GM23338 (cell line): ENCODE data around the gene PCBP4. TPM values are rescaled to one million over a fixed set of nuclear protein-coding genes. Genes with fewer than 3 reads are reported as not detected.
A peak's percentile ranks its signal among the peaks of the same experiment; 100 is the strongest.

Experiments used
- ATAC-seq: fragments of 200-7000 bp; cut with Tn5 transposase; 3 replicates; pipeline ENCODE4 v1.9.1; 2020
- DNase-seq: peaks from one replicate; pipeline ENCODE4 v3.0.0-alpha.2; 2015; ENCODE audit warnings: low spot score
- H2AFZ ChIP-seq: fragments of 200-600 bp; sonication (generic); 2 replicates; pipeline ENCODE4 v1.8.0; 2016; ENCODE audit warnings: antibody characterized with exemption, mild to moderate bottlenecking, moderate library complexity
- H3F3A ChIP-seq: fragments of 200-600 bp; sonication (generic); replicated peaks from 2 replicates; pipeline ENCODE4 v1.8.0; 2017; ENCODE audit warnings: antibody characterized with exemption, mixed run types, low read depth
- H3K27ac ChIP-seq: fragments of 200-600 bp; sonication (generic); 2 replicates; pipeline ENCODE4 v1.6.1; 2016; ENCODE audit warnings: low read depth
- H3K27me3 ChIP-seq: fragments of 200-600 bp; sonication (generic); 2 replicates; pipeline ENCODE4 v1.8.0; 2016; ENCODE audit warnings: mild to moderate bottlenecking, mixed run types, moderate library complexity; ENCODE audit not compliant: insufficient read depth
- H3K36me3 ChIP-seq: fragments of 200-600 bp; sonication (generic); 2 replicates; pipeline ENCODE4 v1.8.0; 2016; ENCODE audit warnings: mild to moderate bottlenecking; ENCODE audit not compliant: insufficient read depth
- H3K4me1 ChIP-seq: fragments of 200-600 bp; sonication (generic); 2 replicates; pipeline ENCODE4 v1.8.0; 2016; ENCODE audit warnings: mild to moderate bottlenecking, moderate library complexity; ENCODE audit not compliant: insufficient read depth
- H3K4me2 ChIP-seq: fragments of 200-600 bp; sonication (generic); 2 replicates; pipeline ENCODE4 v1.7.1; 2017; ENCODE audit warnings: mixed run types
- H3K4me3 ChIP-seq: fragments of 200-600 bp; sonication (generic); 2 replicates; pipeline ENCODE4 v1.6.1; 2016; ENCODE audit warnings: mixed run types
- H3K79me2 ChIP-seq: fragments of 200-600 bp; sonication (generic); replicated peaks from 2 replicates; pipeline ENCODE4 v1.8.0; 2017; ENCODE audit warnings: mild to moderate bottlenecking; ENCODE audit not compliant: insufficient read depth
- H3K9me2 ChIP-seq: fragments of 200-600 bp; sonication (generic); 2 replicates; pipeline ENCODE4 v1.8.0; 2017; ENCODE audit not compliant: insufficient read depth
- H4K20me1 ChIP-seq: fragments of 200-600 bp; sonication (generic); replicated peaks from 2 replicates; pipeline ENCODE4 v1.8.0; 2017; ENCODE audit warnings: mild to moderate bottlenecking; ENCODE audit not compliant: insufficient read depth
- H3K27ac Mint-ChIP-seq: 2 replicates; pipeline ENCODE4 v1.8.0; 2020; ENCODE audit warnings: inconsistent platforms, mild to moderate bottlenecking, moderate library complexity, mixed read lengths
- H3K27me3 Mint-ChIP-seq: 3 replicates; pipeline ENCODE4 v1.8.0; 2022; ENCODE audit warnings: low read depth, mild to moderate bottlenecking, moderate library complexity, mixed read lengths, inconsistent platforms; ENCODE audit not compliant: insufficient read depth, poor library complexity
- H3K36me3 Mint-ChIP-seq: 3 replicates; pipeline ENCODE4 v1.8.0; 2021; ENCODE audit warnings: low read depth, mild to moderate bottlenecking, inconsistent platforms, moderate library complexity, mixed read lengths
- H3K4me1 Mint-ChIP-seq: 3 replicates; pipeline ENCODE4 v1.8.0; 2020; ENCODE audit warnings: mild to moderate bottlenecking, inconsistent platforms, mixed read lengths
- H3K4me3 Mint-ChIP-seq: 3 replicates; pipeline ENCODE4 v1.8.0; 2021; ENCODE audit warnings: moderate library complexity, mild to moderate bottlenecking, inconsistent platforms, mixed read lengths
- H3K9me3 Mint-ChIP-seq: 3 replicates; pipeline ENCODE4 v1.8.0; 2020; ENCODE audit warnings: moderate library complexity, mild to moderate bottlenecking, inconsistent platforms, mixed read lengths
- CREB1 ChIP-seq: fragments of 250-450 bp; sonication (Bioruptor Pico); IDR thresholded peaks from 2 replicates; pipeline ENCODE4 v1.5.0; 2020; ENCODE audit warnings: low read depth, mild to moderate bottlenecking, moderate library complexity
- EZH2 ChIP-seq: fragments of 200-600 bp; sonication (generic); IDR thresholded peaks from one replicate; pipeline ENCODE4 v1.8.0; 2017; ENCODE audit warnings: antibody characterized with exemption, mild to moderate bottlenecking, low read depth; ENCODE audit not compliant: unreplicated experiment
- NANOG ChIP-seq: IDR thresholded peaks from 2 replicates; pipeline ENCODE4 v1.6.1; 2016; ENCODE audit warnings: antibody characterized with exemption, borderline replicate concordance
- POLR2AphosphoS5 ChIP-seq: IDR thresholded peaks from 2 replicates; pipeline ENCODE4 v1.6.1; 2016; ENCODE audit warnings: antibody characterized with exemption, low read depth
- ZNF114 ChIP-seq: fragments of 250-450 bp; sonication (Bioruptor Pico); IDR thresholded peaks from 2 replicates; pipeline ENCODE4 v1.5.0; 2020; ENCODE audit warnings: mild to moderate bottlenecking, moderate library complexity
- polyA plus RNA-seq: library from polyadenylated mRNA; unstranded; fragments of >200 nt; fragmentation: Nextera tagmentation; extraction: Ambion mirVana; gene quantifications from 2 replicates; pipeline ENCODE4 v1.2.1, GENCODE V29; 2016
- total RNA-seq: library from RNA; depleted of rRNA; stranded (reverse); fragments of >200 nt; shearing (Covaris generic); gene quantifications from 2 replicates; pipeline ENCODE4 v1.2.3, GENCODE V29; 2014
- TF ChIP-seq, protein P1 (sequence below): IDR thresholded peaks from 2 replicates; pipeline ENCODE4 v1.6.1; 2016; ENCODE audit warnings: antibody characterized with exemption

Gene PCBP4
- total and polyA plus RNA-seq, 2 experiments from 2014 or later, result 11.8 to 37.6 TPM

DNA sequence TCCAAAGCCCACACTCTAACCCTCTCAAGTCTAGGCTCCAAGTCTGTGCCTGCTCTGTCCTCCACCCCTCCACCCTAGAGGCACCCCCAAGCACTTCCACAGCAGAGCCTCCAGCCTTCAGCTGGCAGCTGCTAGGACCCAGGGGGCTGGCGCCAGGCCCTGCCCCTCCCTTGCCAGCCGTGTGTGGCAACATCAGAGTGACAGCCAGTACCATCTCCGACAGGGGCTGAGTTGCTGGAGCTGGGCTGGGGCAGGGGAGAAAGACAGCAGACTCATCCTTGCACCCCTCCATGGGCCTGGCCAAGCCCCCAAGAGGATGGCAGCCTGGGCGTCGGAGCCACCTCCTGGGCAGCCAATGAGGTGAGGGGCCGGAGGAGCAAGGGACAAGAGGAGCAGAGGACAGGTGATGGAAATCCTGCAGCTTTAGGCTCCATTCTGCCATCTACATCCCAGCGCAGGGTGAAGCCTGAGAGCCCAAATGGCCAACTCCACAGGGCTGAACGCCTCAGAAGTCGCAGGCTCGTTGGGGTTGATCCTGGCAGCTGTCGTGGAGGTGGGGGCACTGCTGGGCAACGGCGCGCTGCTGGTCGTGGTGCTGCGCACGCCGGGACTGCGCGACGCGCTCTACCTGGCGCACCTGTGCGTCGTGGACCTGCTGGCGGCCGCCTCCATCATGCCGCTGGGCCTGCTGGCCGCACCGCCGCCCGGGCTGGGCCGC, 11.9 kb downstream of the PCBP4 start, which contains the start of gene GPR62:
TSS of gene GPR62 (plus strand) at position 207 of the 718 bp plus-strand sequence. CDS start at position 479, 272 bp downstream.
- H3K36me3 ChIP-seq, result no peaks in the 10 kb centered on the region
- peaks cover 2% of the 10 kb centered on the region; the same call in 2 of the 3 replicates for H3K4me1 Mint-ChIP-seq
- H3K4me3 Mint-ChIP-seq, result peak within 1 kb of the TSS; percentile 59
- peaks cover 48% of the 10 kb centered on the region for H3K27me3 Mint-ChIP-seq
- H3K4me1 ChIP-seq, result no peaks in the 10 kb centered on the region; the same call in 1 of the 2 replicates
- peak within 1 kb of the TSS; percentile 84 for H3K4me2 ChIP-seq
- H3K27ac Mint-ChIP-seq, result no peak within 1 kb of the TSS
- H3F3A ChIP-seq, result 0 out of 2 replicates have a peak, but pooled peaks cover 5% of the 10 kb centered on the region
- peaks cover 3% of the 10 kb centered on the region; the same call in 1 of the 3 replicates for H3K36me3 Mint-ChIP-seq
- H3K4me3 ChIP-seq, result peak within 1 kb of the TSS; percentile 60
- TF ChIP-seq CREB1 (CRISPR knock-in tag), result peak; percentile 58; the same call in 1 of the 2 replicates
- TF ChIP-seq, protein P1, sequence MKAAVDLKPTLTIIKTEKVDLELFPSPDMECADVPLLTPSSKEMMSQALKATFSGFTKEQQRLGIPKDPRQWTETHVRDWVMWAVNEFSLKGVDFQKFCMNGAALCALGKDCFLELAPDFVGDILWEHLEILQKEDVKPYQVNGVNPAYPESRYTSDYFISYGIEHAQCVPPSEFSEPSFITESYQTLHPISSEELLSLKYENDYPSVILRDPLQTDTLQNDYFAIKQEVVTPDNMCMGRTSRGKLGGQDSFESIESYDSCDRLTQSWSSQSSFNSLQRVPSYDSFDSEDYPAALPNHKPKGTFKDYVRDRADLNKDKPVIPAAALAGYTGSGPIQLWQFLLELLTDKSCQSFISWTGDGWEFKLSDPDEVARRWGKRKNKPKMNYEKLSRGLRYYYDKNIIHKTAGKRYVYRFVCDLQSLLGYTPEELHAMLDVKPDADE, result no peak
- no peaks in the 10 kb centered on the region; the same call in 1 of the 2 replicates for H4K20me1 ChIP-seq
- no peaks in the 10 kb centered on the region for H3K9me3 Mint-ChIP-seq
- H3K9me2 ChIP-seq, result no peaks in the 10 kb centered on the region
- H3K27ac ChIP-seq, result no peak within 1 kb of the TSS
- no peaks in the 10 kb centered on the region for H3K79me2 ChIP-seq
- DNase-seq, result no peak
- H2AFZ ChIP-seq, result peak within 1 kb of the TSS; percentile 88
- H3K27me3 ChIP-seq, result peaks cover 60% of the 10 kb centered on the region
- ATAC-seq, result no peak; the same call in 2 of the 3 replicates

- H3K4me1 ChIP-seq, result no peaks in the 10 kb centered on the region; the same call in 1 of the 2 replicates
- H3K79me2 ChIP-seq, result no peaks in the 10 kb centered on the region
- TF ChIP-seq, protein P1, result no peak
- TF ChIP-seq NANOG, result no peak
- ATAC-seq, result no peak
- Mint-ChIP-seq H3K27ac (no peak overlapping the region), H3K4me1 (peaks cover 2% of the 10 kb centered on the region; the same call in 2 of the 3 replicates), H3K9me3 (no peaks in the 10 kb centered on the region), H3K27me3 (peaks cover 48% of the 10 kb centered on the region), H3K4me3 (no peak overlapping the region), H3K36me3 (peaks cover 3% of the 10 kb centered on the region; the same call in 1 of the 3 replicates)
- H4K20me1 ChIP-seq, result no peaks in the 10 kb centered on the region; the same call in 1 of the 2 replicates
- peaks cover 60% of the 10 kb centered on the region for H3K27me3 ChIP-seq
- no peaks in the 10 kb centered on the region for H3K9me2 ChIP-seq
- H3K27ac ChIP-seq, result no peak overlapping the region
- H3K4me2 ChIP-seq, result no peak overlapping the region; the same call in 1 of the 2 replicates
- no peaks in the 10 kb centered on the region for H3K36me3 ChIP-seq
- no peak overlapping the region for H2AFZ ChIP-seq
- H3F3A ChIP-seq, result 0 out of 2 replicates have a peak, but pooled peaks cover 5% of the 10 kb centered on the region
- H3K4me3 ChIP-seq, result no peak overlapping the region
- no peak for DNase-seq
These were observed 12.5 kb downstream of the PCBP4 start for GRCh38 chr3:51954713-51955112.

DNA sequence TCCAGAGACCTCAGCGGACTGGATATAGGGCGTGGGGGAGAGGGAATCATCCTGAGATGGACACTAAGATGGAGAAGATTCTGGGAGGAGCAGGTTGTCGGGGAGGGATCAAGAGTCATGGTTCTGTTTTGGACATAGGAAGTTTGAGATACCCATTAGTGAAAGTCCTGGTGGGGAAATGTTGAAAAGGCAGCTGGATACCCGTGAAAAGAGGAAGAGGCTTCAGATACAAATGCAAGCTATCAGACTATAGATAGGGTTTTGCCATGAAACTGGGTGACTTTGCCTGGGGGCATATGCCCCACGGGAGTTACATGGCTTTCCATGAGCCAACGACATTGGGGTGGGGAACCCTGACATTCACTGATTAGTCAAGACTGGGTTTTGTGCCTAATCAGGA, 13.1 kb downstream of the PCBP4 start:
- H3K27ac Mint-ChIP-seq, result no peak overlapping the region
- TF ChIP-seq EZH2, result no peak
- TF ChIP-seq ZNF114, result no peak
- TF ChIP-seq, protein P1, result no peak
- no peak for TF ChIP-seq POLR2AphosphoS5
- TF ChIP-seq CREB1 (CRISPR knock-in tag), result no peak

More for the DNA sequence above, 13.1 kb downstream of the PCBP4 start:
- Mint-ChIP-seq H3K36me3 (peaks cover 3% of the 10 kb centered on the region; the same call in 1 of the 3 replicates), H3K4me1 (peaks cover 2% of the 10 kb centered on the region; the same call in 2 of the 3 replicates), H3K9me3 (no peaks in the 10 kb centered on the region), H3K27me3 (peaks cover 48% of the 10 kb centered on the region), H3K4me3 (no peak overlapping the region; the same call in 2 of the 3 replicates)
- Histone ChIP-seq H3K27me3 (peaks cover 60% of the 10 kb centered on the region), H3K36me3 (no peaks in the 10 kb centered on the region), H3K27ac (no peak overlapping the region), H4K20me1 (no peaks in the 10 kb centered on the region; the same call in 1 of the 2 replicates), H3K9me2 (no peaks in the 10 kb centered on the region), H2AFZ (no peak overlapping the region), H3K4me2 (no peak overlapping the region), H3K79me2 (no peaks in the 10 kb centered on the region), H3F3A (0 out of 2 replicates have a peak, but pooled peaks cover 5% of the 10 kb centered on the region), H3K4me3 (no peak overlapping the region), H3K4me1 (no peaks in the 10 kb centered on the region; the same call in 1 of the 2 replicates)
- DNase-seq (no peak), ATAC-seq (no peak)
